MM.1S (cell line): ENCODE results near the gene PCDH9.
"Not testable (repeated sequence)": the region's sequence is repeated elsewhere in the genome, so short reads cannot be mapped to it uniquely, and the experiment has no call there.

Experiments
- DNase-seq: peaks from one replicate; pipeline ENCODE4 v3.0.0-alpha.2; 2015
- H2AFZ ChIP-seq: fragments of 300-600 bp; sonication (generic); 2 replicates; pipeline ENCODE4 v1.6.0; 2016; ENCODE audit warnings: antibody characterized with exemption, low read length
- H3F3A ChIP-seq: fragments of 300-600 bp; sonication (generic); 2 replicates; pipeline ENCODE4 v1.6.1; 2016; ENCODE audit warnings: mild to moderate bottlenecking, antibody characterized with exemption, low read length, moderate library complexity, mixed read lengths; ENCODE audit not compliant: insufficient read depth
- H3K27ac ChIP-seq: fragments of 300-600 bp; sonication (generic); 2 replicates; pipeline ENCODE4 v1.5.1; 2016; ENCODE audit warnings: mild to moderate bottlenecking, low read length
- H3K27me3 ChIP-seq: fragments of 300-600 bp; sonication (generic); replicated peaks from 2 replicates; pipeline ENCODE4 v1.6.0; 2016; ENCODE audit warnings: low read length; ENCODE audit not compliant: insufficient read depth
- H3K36me3 ChIP-seq: fragments of 300-600 bp; sonication (generic); replicated peaks from 2 replicates; pipeline ENCODE4 v1.6.1; 2016; ENCODE audit warnings: mild to moderate bottlenecking, low read length, mixed read lengths; ENCODE audit not compliant: insufficient read depth
- H3K4me1 ChIP-seq: fragments of 300-600 bp; sonication (generic); 2 replicates; pipeline ENCODE4 v1.6.1; 2016; ENCODE audit warnings: low read length, mixed read lengths
- H3K4me2 ChIP-seq: fragments of 300-600 bp; sonication (generic); 2 replicates; pipeline ENCODE4 v1.6.0; 2016; ENCODE audit warnings: low read depth, low read length
- H3K4me3 ChIP-seq: fragments of 300-600 bp; sonication (generic); 2 replicates; pipeline ENCODE4 v1.5.1; 2016; ENCODE audit warnings: low read length, mixed read lengths
- H3K79me2 ChIP-seq: fragments of 300-600 bp; sonication (generic); 2 replicates; pipeline ENCODE4 v1.6.1; 2016; ENCODE audit warnings: mixed run types, low read length, mixed read lengths
- H3K9ac ChIP-seq: fragments of 300-600 bp; sonication (generic); 2 replicates; pipeline ENCODE4 v1.6.1; 2016; ENCODE audit warnings: low read length, mixed read lengths
- H3K9me2 ChIP-seq: fragments of 300-600 bp; sonication (generic); replicated peaks from 2 replicates; pipeline ENCODE4 v1.6.1; 2016; ENCODE audit warnings: mild to moderate bottlenecking, low read length, mixed read lengths; ENCODE audit not compliant: insufficient read depth
- H3K9me3 ChIP-seq: fragments of 300-600 bp; sonication (generic); replicated peaks from 2 replicates; pipeline ENCODE4 v1.6.1; 2016; ENCODE audit warnings: mild to moderate bottlenecking, low read length, mixed read lengths; ENCODE audit not compliant: insufficient read depth
- H4K20me1 ChIP-seq: fragments of 300-600 bp; sonication (generic); 2 replicates; pipeline ENCODE4 v1.6.1; 2016; ENCODE audit warnings: mild to moderate bottlenecking, low read length, moderate library complexity, mixed read lengths; ENCODE audit not compliant: insufficient read depth
- EZH2 ChIP-seq: fragments of 300-600 bp; sonication (generic); optimal IDR thresholded peaks from 2 replicates; pipeline ENCODE3; 2017; ENCODE audit warnings: low read depth, mild to moderate bottlenecking, antibody characterized with exemption, low read length, mixed read lengths
- EZH2phosphoT487 ChIP-seq: fragments of 300-600 bp; sonication (generic); IDR thresholded peaks from 2 replicates; pipeline ENCODE4 v1.6.1; 2018; ENCODE audit warnings: antibody characterized with exemption, low read length
- TF ChIP-seq, protein P1 (sequence below): fragments of 300-600 bp; sonication (generic); IDR thresholded peaks from 2 replicates; pipeline ENCODE4 v1.5.1; 2016; ENCODE audit warnings: antibody characterized with exemption, low read length, mixed read lengths

The PCDH9 gene

GRCh38 chr13:67100730-67101129 is 129.4 kb downstream of the PCDH9 start:
- Histone ChIP-seq H3K9ac (no peak overlapping the region), H4K20me1 (no peaks in the 10 kb centered on the region), H3K4me3 (no peak overlapping the region), H2AFZ (no peak overlapping the region), H3F3A (no peaks in the 10 kb centered on the region), H3K27ac (no peak overlapping the region), H3K9me3 (no peaks in the 10 kb centered on the region), H3K4me2 (no peak overlapping the region), H3K4me1 (no peaks in the 10 kb centered on the region), H3K36me3 (no peaks in the 10 kb centered on the region), H3K27me3 (no peaks in the 10 kb centered on the region), H3K9me2 (no peaks in the 10 kb centered on the region), H3K79me2 (no peaks in the 10 kb centered on the region)
- TF ChIP-seq EZH2phosphoT487 (no peak), EZH2 (no peak)
- TF ChIP-seq, protein P1, sequence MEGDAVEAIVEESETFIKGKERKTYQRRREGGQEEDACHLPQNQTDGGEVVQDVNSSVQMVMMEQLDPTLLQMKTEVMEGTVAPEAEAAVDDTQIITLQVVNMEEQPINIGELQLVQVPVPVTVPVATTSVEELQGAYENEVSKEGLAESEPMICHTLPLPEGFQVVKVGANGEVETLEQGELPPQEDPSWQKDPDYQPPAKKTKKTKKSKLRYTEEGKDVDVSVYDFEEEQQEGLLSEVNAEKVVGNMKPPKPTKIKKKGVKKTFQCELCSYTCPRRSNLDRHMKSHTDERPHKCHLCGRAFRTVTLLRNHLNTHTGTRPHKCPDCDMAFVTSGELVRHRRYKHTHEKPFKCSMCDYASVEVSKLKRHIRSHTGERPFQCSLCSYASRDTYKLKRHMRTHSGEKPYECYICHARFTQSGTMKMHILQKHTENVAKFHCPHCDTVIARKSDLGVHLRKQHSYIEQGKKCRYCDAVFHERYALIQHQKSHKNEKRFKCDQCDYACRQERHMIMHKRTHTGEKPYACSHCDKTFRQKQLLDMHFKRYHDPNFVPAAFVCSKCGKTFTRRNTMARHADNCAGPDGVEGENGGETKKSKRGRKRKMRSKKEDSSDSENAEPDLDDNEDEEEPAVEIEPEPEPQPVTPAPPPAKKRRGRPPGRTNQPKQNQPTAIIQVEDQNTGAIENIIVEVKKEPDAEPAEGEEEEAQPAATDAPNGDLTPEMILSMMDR: no peak
- DNase-seq: no peak

GRCh38 chr13:67099494-67099893 is 130.6 kb downstream of the PCDH9 start:
- no peak for DNase-seq
- TF ChIP-seq, protein P1: no peak
- TF ChIP-seq EZH2: no peak
- TF ChIP-seq EZH2phosphoT487: no peak
- Histone ChIP-seq H2AFZ (no peak overlapping the region), H3K4me2 (no peak overlapping the region), H3K4me3 (no peak overlapping the region), H3K9me3 (no peaks in the 10 kb centered on the region), H3K9ac (no peak overlapping the region), H3F3A (no peaks in the 10 kb centered on the region), H3K27me3 (no peaks in the 10 kb centered on the region), H4K20me1 (no peaks in the 10 kb centered on the region), H3K36me3 (no peaks in the 10 kb centered on the region), H3K27ac (no peak overlapping the region), H3K79me2 (no peaks in the 10 kb centered on the region), H3K4me1 (no peaks in the 10 kb centered on the region), H3K9me2 (no peaks in the 10 kb centered on the region)

- Histone ChIP-seq H3K4me2 (no peak overlapping the region), H2AFZ (no peak overlapping the region), H3K9ac (no peak overlapping the region), H3K36me3 (no peaks in the 10 kb centered on the region), H4K20me1 (no peaks in the 10 kb centered on the region), H3K4me3 (no peak overlapping the region), H3K27me3 (no peaks in the 10 kb centered on the region), H3K79me2 (no peaks in the 10 kb centered on the region), H3K27ac (no peak overlapping the region), H3K9me3 (no peaks in the 10 kb centered on the region), H3K9me2 (no peaks in the 10 kb centered on the region), H3K4me1 (no peaks in the 10 kb centered on the region), H3F3A (no peaks in the 10 kb centered on the region)
- DNase-seq: no peak
- TF ChIP-seq EZH2phosphoT487 (no peak), EZH2 (no peak)
- TF ChIP-seq, protein P1: no peak
These were observed 132.2 kb downstream of the PCDH9 start for GRCh38 chr13:67097892-67098452.

- H3K36me3 ChIP-seq, H3K9ac ChIP-seq, H3K4me1 ChIP-seq, H3K79me2 ChIP-seq, DNase-seq, H3F3A ChIP-seq, H3K9me2 ChIP-seq, H4K20me1 ChIP-seq, H2AFZ ChIP-seq, H3K9me3 ChIP-seq, H3K27ac ChIP-seq, H3K4me3 ChIP-seq, H3K4me2 ChIP-seq, H3K27me3 ChIP-seq: not testable (repeated sequence)
These were observed 133.2 kb downstream of the PCDH9 start for GRCh38 chr13:67096893-67097292.
